ENCODE data around the gene RNF207. TPM values are rescaled to one million over a fixed set of nuclear protein-coding genes. Genes with fewer than 3 reads are reported as not detected.

Gene RNF207
- polyA plus RNA-seq, 1 donor from 2014 or later, result 3.5 TPM

DNA sequence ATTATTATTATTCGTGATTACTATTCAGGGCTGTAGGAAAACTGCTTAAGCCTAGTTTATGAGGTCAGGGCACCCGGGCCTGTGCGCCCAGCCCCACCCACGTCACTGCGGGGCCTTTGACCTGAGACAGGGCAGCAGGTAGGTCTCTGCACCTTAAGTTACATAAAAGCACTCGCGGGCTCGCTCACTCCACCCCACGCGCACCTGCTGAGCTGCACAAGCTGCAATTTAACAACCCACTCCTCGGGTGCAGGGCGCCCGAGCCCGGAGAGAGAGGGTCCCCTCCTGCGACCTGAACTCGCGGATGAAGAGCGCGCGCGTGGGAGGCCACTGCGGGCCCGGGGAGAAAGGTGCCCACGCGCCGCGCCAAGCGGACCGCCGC lies 29.4 kb downstream of the RNF207 start:
- H2AFZ ChIP-seq (ENCODE audit: low read depth, low read length), result no peak overlapping the region
- no peak overlapping the region for H3K27ac ChIP-seq (ENCODE audit: low read length)

DNA sequence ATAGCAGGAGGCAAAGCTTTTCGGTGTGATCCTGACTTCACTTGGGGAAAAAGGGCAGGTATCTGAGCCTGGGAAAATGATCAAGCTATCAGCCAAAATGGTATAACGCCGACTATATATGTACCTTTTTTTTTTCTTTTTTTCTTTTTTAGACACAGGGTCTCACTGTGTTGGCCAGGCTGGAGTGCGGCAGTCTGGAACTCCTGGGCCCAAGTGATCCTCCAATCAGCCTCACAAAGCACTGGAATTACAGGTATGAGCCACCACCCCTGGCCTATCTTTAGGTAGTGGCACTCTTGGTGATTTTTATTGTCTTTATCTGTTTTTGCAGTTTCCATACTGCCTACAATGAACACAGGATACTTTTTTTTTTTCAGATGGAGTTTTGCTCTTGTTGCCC lies 31.2 kb downstream of the RNF207 start:
- peaks cover 29% of the 10 kb centered on the region for H3K27me3 ChIP-seq (ENCODE audit: insufficient read depth, low read depth, low read length)
- H3K4me3 ChIP-seq (ENCODE audit: low read length), result no peak overlapping the region
- H3K9ac ChIP-seq (ENCODE audit: low read length), result no peak overlapping the region
- H3K4me2 ChIP-seq (ENCODE audit: low read length), result no peak overlapping the region
- peaks cover 14% of the 10 kb centered on the region for H3K79me2 ChIP-seq (replicated peaks; ENCODE audit: insufficient read depth, low read length)
- H3K36me3 ChIP-seq (ENCODE audit: insufficient read depth, low read length), result peaks cover 4% of the 10 kb centered on the region
- no peak overlapping the region for H3K27ac ChIP-seq (ENCODE audit: low read length)
- no peaks in the 10 kb centered on the region for H3K9me2 ChIP-seq (ENCODE audit: insufficient read depth, low read length)
- H3K9me3 ChIP-seq (ENCODE audit: low read length), result no peaks in the 10 kb centered on the region
- H3F3A ChIP-seq (ENCODE audit: insufficient read depth, low read length, poor library complexity, severe bottlenecking), result no peaks in the 10 kb centered on the region
- no peak overlapping the region for H2AFZ ChIP-seq (ENCODE audit: low read depth, low read length)
- TF ChIP-seq TAF1 (IDR thresholded peaks at IDR 0.05; ENCODE audit: low read depth), result no peak
- TF ChIP-seq SMC3 (conservative IDR thresholded peaks at IDR 0.05; ENCODE audit: poor library complexity), result no peak
- TF ChIP-seq POLR2AphosphoS5 (IDR thresholded peaks at IDR 0.05), result no peak
- no peak for TF ChIP-seq EP300 (conservative IDR thresholded peaks at IDR 0.05; ENCODE audit: poor library complexity, severe bottlenecking)
- TF ChIP-seq MXI1 (conservative IDR thresholded peaks at IDR 0.05; ENCODE audit: poor library complexity, severe bottlenecking), result no peak
- TF ChIP-seq, protein P1, sequence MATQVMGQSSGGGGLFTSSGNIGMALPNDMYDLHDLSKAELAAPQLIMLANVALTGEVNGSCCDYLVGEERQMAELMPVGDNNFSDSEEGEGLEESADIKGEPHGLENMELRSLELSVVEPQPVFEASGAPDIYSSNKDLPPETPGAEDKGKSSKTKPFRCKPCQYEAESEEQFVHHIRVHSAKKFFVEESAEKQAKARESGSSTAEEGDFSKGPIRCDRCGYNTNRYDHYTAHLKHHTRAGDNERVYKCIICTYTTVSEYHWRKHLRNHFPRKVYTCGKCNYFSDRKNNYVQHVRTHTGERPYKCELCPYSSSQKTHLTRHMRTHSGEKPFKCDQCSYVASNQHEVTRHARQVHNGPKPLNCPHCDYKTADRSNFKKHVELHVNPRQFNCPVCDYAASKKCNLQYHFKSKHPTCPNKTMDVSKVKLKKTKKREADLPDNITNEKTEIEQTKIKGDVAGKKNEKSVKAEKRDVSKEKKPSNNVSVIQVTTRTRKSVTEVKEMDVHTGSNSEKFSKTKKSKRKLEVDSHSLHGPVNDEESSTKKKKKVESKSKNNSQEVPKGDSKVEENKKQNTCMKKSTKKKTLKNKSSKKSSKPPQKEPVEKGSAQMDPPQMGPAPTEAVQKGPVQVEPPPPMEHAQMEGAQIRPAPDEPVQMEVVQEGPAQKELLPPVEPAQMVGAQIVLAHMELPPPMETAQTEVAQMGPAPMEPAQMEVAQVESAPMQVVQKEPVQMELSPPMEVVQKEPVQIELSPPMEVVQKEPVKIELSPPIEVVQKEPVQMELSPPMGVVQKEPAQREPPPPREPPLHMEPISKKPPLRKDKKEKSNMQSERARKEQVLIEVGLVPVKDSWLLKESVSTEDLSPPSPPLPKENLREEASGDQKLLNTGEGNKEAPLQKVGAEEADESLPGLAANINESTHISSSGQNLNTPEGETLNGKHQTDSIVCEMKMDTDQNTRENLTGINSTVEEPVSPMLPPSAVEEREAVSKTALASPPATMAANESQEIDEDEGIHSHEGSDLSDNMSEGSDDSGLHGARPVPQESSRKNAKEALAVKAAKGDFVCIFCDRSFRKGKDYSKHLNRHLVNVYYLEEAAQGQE (IDR thresholded peaks at IDR 0.05; ENCODE audit: borderline replicate concordance), result no peak
- no peak for TF ChIP-seq RAD21 (conservative IDR thresholded peaks at IDR 0.05)
- TF ChIP-seq, protein P2, sequence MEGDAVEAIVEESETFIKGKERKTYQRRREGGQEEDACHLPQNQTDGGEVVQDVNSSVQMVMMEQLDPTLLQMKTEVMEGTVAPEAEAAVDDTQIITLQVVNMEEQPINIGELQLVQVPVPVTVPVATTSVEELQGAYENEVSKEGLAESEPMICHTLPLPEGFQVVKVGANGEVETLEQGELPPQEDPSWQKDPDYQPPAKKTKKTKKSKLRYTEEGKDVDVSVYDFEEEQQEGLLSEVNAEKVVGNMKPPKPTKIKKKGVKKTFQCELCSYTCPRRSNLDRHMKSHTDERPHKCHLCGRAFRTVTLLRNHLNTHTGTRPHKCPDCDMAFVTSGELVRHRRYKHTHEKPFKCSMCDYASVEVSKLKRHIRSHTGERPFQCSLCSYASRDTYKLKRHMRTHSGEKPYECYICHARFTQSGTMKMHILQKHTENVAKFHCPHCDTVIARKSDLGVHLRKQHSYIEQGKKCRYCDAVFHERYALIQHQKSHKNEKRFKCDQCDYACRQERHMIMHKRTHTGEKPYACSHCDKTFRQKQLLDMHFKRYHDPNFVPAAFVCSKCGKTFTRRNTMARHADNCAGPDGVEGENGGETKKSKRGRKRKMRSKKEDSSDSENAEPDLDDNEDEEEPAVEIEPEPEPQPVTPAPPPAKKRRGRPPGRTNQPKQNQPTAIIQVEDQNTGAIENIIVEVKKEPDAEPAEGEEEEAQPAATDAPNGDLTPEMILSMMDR (IDR thresholded peaks at IDR 0.05; ENCODE audit: poor library complexity, severe bottlenecking), result no peak
- no peak for TF ChIP-seq EZH2 (IDR thresholded peaks at IDR 0.05; ENCODE audit: borderline replicate concordance, insufficient read depth, low read length, poor library complexity, severe bottlenecking)
- no peaks in the 10 kb centered on the region for H4K20me1 ChIP-seq (ENCODE audit: insufficient read depth)

More for the DNA sequence above, 29.4 kb downstream of the RNF207 start:
- no peaks in the 10 kb centered on the region for H3K9me2 ChIP-seq (ENCODE audit: insufficient read depth, low read length)
- H3F3A ChIP-seq (ENCODE audit: insufficient read depth, low read length, poor library complexity, severe bottlenecking), result no peaks in the 10 kb centered on the region
- H3K4me2 ChIP-seq (ENCODE audit: low read length), result peak overlapping the region; percentile 98
- H3K27me3 ChIP-seq (ENCODE audit: insufficient read depth, low read depth, low read length), result peaks cover 11% of the 10 kb centered on the region
- no peak for TF ChIP-seq POLR2AphosphoS5 (IDR thresholded peaks at IDR 0.05)
- no peak for TF ChIP-seq RAD21 (conservative IDR thresholded peaks at IDR 0.05)
- TF ChIP-seq, protein P2 (IDR thresholded peaks at IDR 0.05; ENCODE audit: poor library complexity, severe bottlenecking), result no peak
- TF ChIP-seq, protein P1 (IDR thresholded peaks at IDR 0.05; ENCODE audit: borderline replicate concordance), result no peak
- TF ChIP-seq MXI1 (conservative IDR thresholded peaks at IDR 0.05; ENCODE audit: poor library complexity, severe bottlenecking), result no peak
- no peak for TF ChIP-seq SMC3 (conservative IDR thresholded peaks at IDR 0.05; ENCODE audit: poor library complexity)
- TF ChIP-seq TAF1 (IDR thresholded peaks at IDR 0.05; ENCODE audit: low read depth), result no peak
- no peak for TF ChIP-seq EP300 (conservative IDR thresholded peaks at IDR 0.05; ENCODE audit: poor library complexity, severe bottlenecking)
- TF ChIP-seq EZH2 (IDR thresholded peaks at IDR 0.05; ENCODE audit: borderline replicate concordance, insufficient read depth, low read length, poor library complexity, severe bottlenecking), result no peak
- no peaks in the 10 kb centered on the region for H3K9me3 ChIP-seq (ENCODE audit: low read length)
- H3K4me3 ChIP-seq (ENCODE audit: low read length), result peak overlapping the region; percentile 87
- H3K79me2 ChIP-seq (replicated peaks; ENCODE audit: insufficient read depth, low read length), result peaks cover 14% of the 10 kb centered on the region
- H3K36me3 ChIP-seq (ENCODE audit: insufficient read depth, low read length), result peaks cover 4% of the 10 kb centered on the region
- no peaks in the 10 kb centered on the region for H4K20me1 ChIP-seq (ENCODE audit: insufficient read depth)
- H3K9ac ChIP-seq (ENCODE audit: low read length), result peak overlapping the region; percentile 70
